Neural cell (in vitro differentiated cells): ENCODE measurements around the gene ATP7B. TPM values are rescaled to one million over a fixed set of nuclear protein-coding genes. Genes with fewer than 3 reads are reported as not detected.

ENCODE experiments used
- H2AFZ ChIP-seq: fragments of 200-600, 300-800 bp; sonication (generic), shearing (Covaris generic); 2 replicates; pipeline ENCODE4 v1.6.0; 2014; ENCODE audit warnings: low read depth, mild to moderate bottlenecking, antibody characterized with exemption, low read length, moderate library complexity
- H3F3A ChIP-seq: fragments of 200-600 bp; shearing (Covaris generic); 2 replicates; pipeline ENCODE4 v1.6.1; 2016; ENCODE audit warnings: mild to moderate bottlenecking, moderate library complexity, mixed read lengths, antibody characterized with exemption, low read length; ENCODE audit not compliant: insufficient read depth, poor library complexity, severe bottlenecking
- H3K27ac ChIP-seq: fragments of 200-600, 300-800 bp; sonication (generic), shearing (Covaris generic); 2 replicates; pipeline ENCODE4 v1.5.1; 2014; ENCODE audit warnings: mild to moderate bottlenecking, low read length, moderate library complexity
- H3K27me3 ChIP-seq: fragments of 300-800, 200-600 bp; sonication (generic), shearing (Covaris generic); 2 replicates; pipeline ENCODE4 v1.6.0; 2014; ENCODE audit warnings: mild to moderate bottlenecking, low read depth, low read length, moderate library complexity; ENCODE audit not compliant: insufficient read depth
- H3K36me3 ChIP-seq: fragments of 300-800, 200-600 bp; sonication (generic), shearing (Covaris generic); 2 replicates; pipeline ENCODE4 v1.5.1; 2014; ENCODE audit warnings: mild to moderate bottlenecking, antibody characterized with exemption, low read length, moderate library complexity; ENCODE audit not compliant: insufficient read depth
- H3K4me2 ChIP-seq: fragments of 300-800, 200-600 bp; sonication (generic), shearing (Covaris generic); 2 replicates; pipeline ENCODE4 v1.6.0; 2014; ENCODE audit warnings: mild to moderate bottlenecking, low read length
- H3K4me3 ChIP-seq: fragments of 300-800, 200-600 bp; sonication (generic), shearing (Covaris generic); 2 replicates; pipeline ENCODE4 v1.5.1; 2014; ENCODE audit warnings: mild to moderate bottlenecking, low read length, moderate library complexity
- H3K79me2 ChIP-seq: fragments of 200-600 bp; shearing (Covaris generic); replicated peaks from 2 replicates; pipeline ENCODE4 v1.6.0; 2014; ENCODE audit warnings: mild to moderate bottlenecking, low read length, moderate library complexity; ENCODE audit not compliant: insufficient read depth
- H3K9ac ChIP-seq: fragments of 300-800, 200-600 bp; sonication (generic), shearing (Covaris generic); 2 replicates; pipeline ENCODE4 v1.6.1; 2016; ENCODE audit warnings: mild to moderate bottlenecking, low read length, mixed read lengths
- H3K9me2 ChIP-seq: fragments of 200-600 bp; shearing (Covaris generic); 2 replicates; pipeline ENCODE4 v1.6.1; 2016; ENCODE audit warnings: mild to moderate bottlenecking, low read length, mixed read lengths; ENCODE audit not compliant: insufficient read depth
- H3K9me3 ChIP-seq: fragments of 200-600, 300-800 bp; sonication (generic), shearing (Covaris generic); 2 replicates; pipeline ENCODE4 v1.6.1; 2016; ENCODE audit warnings: mild to moderate bottlenecking, mixed run types, low read length, moderate library complexity, mixed read lengths
- H4K20me1 ChIP-seq: fragments of 200-600 bp; shearing (Covaris generic); 2 replicates; pipeline ENCODE4 v1.6.1; 2016; ENCODE audit warnings: mild to moderate bottlenecking, mixed run types; ENCODE audit not compliant: insufficient read depth
- EP300 ChIP-seq: fragments of 450-650 bp; conservative IDR thresholded peaks from 2 replicates; pipeline ENCODE4 v1.6.1; 2014; ENCODE audit warnings: antibody characterized with exemption, mild to moderate bottlenecking, moderate library complexity; ENCODE audit not compliant: poor library complexity, severe bottlenecking
- EZH2 ChIP-seq: fragments of 200-600, 300-800 bp; shearing (Covaris generic), sonication (generic); IDR thresholded peaks from 2 replicates; pipeline ENCODE4 v1.6.1; 2014; ENCODE audit warnings: antibody characterized with exemption, low read length, borderline replicate concordance, mild to moderate bottlenecking; ENCODE audit not compliant: insufficient read depth, poor library complexity, severe bottlenecking
- MXI1 ChIP-seq: fragments of 450-650 bp; conservative IDR thresholded peaks from 2 replicates; pipeline ENCODE4 v1.6.1; 2014; ENCODE audit warnings: antibody characterized with exemption, mild to moderate bottlenecking; ENCODE audit not compliant: poor library complexity, severe bottlenecking
- POLR2AphosphoS5 ChIP-seq: IDR thresholded peaks from 2 replicates; pipeline ENCODE4 v1.6.1; 2012
- RAD21 ChIP-seq: fragments of 450-650 bp; conservative IDR thresholded peaks from 2 replicates; pipeline ENCODE4 v1.6.1; 2014; ENCODE audit warnings: antibody characterized with exemption, mild to moderate bottlenecking, moderate library complexity
- SMC3 ChIP-seq: fragments of 450-650 bp; conservative IDR thresholded peaks from 2 replicates; pipeline ENCODE4 v1.6.1; 2014; ENCODE audit warnings: antibody characterized with exemption, mild to moderate bottlenecking, moderate library complexity; ENCODE audit not compliant: poor library complexity
- TAF1 ChIP-seq: IDR thresholded peaks from 2 replicates; pipeline ENCODE4 v1.6.1; 2012; ENCODE audit warnings: low read depth
- polyA plus RNA-seq: library from polyadenylated mRNA; depleted of rRNA; stranded (reverse); fragments of >200 nt; gene quantifications from 2 replicates; pipeline ENCODE4 v1.2.3, GENCODE V29; 2014
- TF ChIP-seq, protein P1 (sequence below): IDR thresholded peaks from 2 replicates; pipeline ENCODE4 v1.6.1; 2012; ENCODE audit warnings: borderline replicate concordance
- TF ChIP-seq, protein P2 (sequence below): fragments of 450-650 bp; IDR thresholded peaks from 2 replicates; pipeline ENCODE4 v1.5.1; 2014; ENCODE audit warnings: antibody characterized with exemption, mild to moderate bottlenecking, moderate library complexity; ENCODE audit not compliant: poor library complexity, severe bottlenecking

ATP7B gene
- polyA plus RNA-seq, 1 donor from 2014 or later, result 6.3 TPM

GRCh38 chr13:51900471-51900870 lies 110.8 kb downstream of the ATP7B start:
- Histone ChIP-seq H3K4me2 (no peak overlapping the region), H3K36me3 (no peaks in the 10 kb centered on the region), H2AFZ (no peak overlapping the region), H3K79me2 (no peaks in the 10 kb centered on the region), H3K27ac (no peak overlapping the region), H3F3A (no peaks in the 10 kb centered on the region), H3K4me3 (no peak overlapping the region), H3K9me2 (no peaks in the 10 kb centered on the region), H3K9me3 (no peaks in the 10 kb centered on the region), H4K20me1 (no peaks in the 10 kb centered on the region), H3K27me3 (no peaks in the 10 kb centered on the region), H3K9ac (no peak overlapping the region)
- TF ChIP-seq SMC3 (no peak), TAF1 (no peak), EZH2 (no peak), POLR2AphosphoS5 (no peak), MXI1 (no peak), EP300 (no peak), RAD21 (no peak)
- TF ChIP-seq, protein P1, sequence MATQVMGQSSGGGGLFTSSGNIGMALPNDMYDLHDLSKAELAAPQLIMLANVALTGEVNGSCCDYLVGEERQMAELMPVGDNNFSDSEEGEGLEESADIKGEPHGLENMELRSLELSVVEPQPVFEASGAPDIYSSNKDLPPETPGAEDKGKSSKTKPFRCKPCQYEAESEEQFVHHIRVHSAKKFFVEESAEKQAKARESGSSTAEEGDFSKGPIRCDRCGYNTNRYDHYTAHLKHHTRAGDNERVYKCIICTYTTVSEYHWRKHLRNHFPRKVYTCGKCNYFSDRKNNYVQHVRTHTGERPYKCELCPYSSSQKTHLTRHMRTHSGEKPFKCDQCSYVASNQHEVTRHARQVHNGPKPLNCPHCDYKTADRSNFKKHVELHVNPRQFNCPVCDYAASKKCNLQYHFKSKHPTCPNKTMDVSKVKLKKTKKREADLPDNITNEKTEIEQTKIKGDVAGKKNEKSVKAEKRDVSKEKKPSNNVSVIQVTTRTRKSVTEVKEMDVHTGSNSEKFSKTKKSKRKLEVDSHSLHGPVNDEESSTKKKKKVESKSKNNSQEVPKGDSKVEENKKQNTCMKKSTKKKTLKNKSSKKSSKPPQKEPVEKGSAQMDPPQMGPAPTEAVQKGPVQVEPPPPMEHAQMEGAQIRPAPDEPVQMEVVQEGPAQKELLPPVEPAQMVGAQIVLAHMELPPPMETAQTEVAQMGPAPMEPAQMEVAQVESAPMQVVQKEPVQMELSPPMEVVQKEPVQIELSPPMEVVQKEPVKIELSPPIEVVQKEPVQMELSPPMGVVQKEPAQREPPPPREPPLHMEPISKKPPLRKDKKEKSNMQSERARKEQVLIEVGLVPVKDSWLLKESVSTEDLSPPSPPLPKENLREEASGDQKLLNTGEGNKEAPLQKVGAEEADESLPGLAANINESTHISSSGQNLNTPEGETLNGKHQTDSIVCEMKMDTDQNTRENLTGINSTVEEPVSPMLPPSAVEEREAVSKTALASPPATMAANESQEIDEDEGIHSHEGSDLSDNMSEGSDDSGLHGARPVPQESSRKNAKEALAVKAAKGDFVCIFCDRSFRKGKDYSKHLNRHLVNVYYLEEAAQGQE, result no peak
- TF ChIP-seq, protein P2, sequence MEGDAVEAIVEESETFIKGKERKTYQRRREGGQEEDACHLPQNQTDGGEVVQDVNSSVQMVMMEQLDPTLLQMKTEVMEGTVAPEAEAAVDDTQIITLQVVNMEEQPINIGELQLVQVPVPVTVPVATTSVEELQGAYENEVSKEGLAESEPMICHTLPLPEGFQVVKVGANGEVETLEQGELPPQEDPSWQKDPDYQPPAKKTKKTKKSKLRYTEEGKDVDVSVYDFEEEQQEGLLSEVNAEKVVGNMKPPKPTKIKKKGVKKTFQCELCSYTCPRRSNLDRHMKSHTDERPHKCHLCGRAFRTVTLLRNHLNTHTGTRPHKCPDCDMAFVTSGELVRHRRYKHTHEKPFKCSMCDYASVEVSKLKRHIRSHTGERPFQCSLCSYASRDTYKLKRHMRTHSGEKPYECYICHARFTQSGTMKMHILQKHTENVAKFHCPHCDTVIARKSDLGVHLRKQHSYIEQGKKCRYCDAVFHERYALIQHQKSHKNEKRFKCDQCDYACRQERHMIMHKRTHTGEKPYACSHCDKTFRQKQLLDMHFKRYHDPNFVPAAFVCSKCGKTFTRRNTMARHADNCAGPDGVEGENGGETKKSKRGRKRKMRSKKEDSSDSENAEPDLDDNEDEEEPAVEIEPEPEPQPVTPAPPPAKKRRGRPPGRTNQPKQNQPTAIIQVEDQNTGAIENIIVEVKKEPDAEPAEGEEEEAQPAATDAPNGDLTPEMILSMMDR, result no peak

- H3K4me2 ChIP-seq, result no peak overlapping the region
- TF ChIP-seq EP300, result no peak
- no peak for TF ChIP-seq POLR2AphosphoS5
- TF ChIP-seq, protein P2, result peak; percentile 67
- TF ChIP-seq EZH2, result no peak
- peak; percentile 63 for TF ChIP-seq RAD21
- no peak for TF ChIP-seq TAF1
- no peak for TF ChIP-seq MXI1
- peak; percentile 70 for TF ChIP-seq SMC3
- H3F3A ChIP-seq, result no peaks in the 10 kb centered on the region
- H3K27ac ChIP-seq, result no peak overlapping the region
- H3K27me3 ChIP-seq, result no peaks in the 10 kb centered on the region
- H3K9me3 ChIP-seq, result no peaks in the 10 kb centered on the region
- H3K9me2 ChIP-seq, result no peaks in the 10 kb centered on the region
- H3K36me3 ChIP-seq, result no peaks in the 10 kb centered on the region
- H4K20me1 ChIP-seq, result no peaks in the 10 kb centered on the region
- no peaks in the 10 kb centered on the region for H3K79me2 ChIP-seq
- H2AFZ ChIP-seq, result no peak overlapping the region
- H3K9ac ChIP-seq, result no peak overlapping the region
- no peak overlapping the region for H3K4me3 ChIP-seq
Observed at GRCh38 chr13:51895906-51896888, 115.1 kb downstream of the ATP7B start.
